ENCODE results near the gene LDAF1.

The LDAF1 gene

GRCh38 chr16:21179983-21180365 is 21.5 kb downstream of the LDAF1 start:
- no peak for DNase-seq (ENCODE audit: low read depth)
- H3K4me3 ChIP-seq (ENCODE audit: low read depth, low read length): no peak overlapping the region
- TF ChIP-seq, protein P1, sequence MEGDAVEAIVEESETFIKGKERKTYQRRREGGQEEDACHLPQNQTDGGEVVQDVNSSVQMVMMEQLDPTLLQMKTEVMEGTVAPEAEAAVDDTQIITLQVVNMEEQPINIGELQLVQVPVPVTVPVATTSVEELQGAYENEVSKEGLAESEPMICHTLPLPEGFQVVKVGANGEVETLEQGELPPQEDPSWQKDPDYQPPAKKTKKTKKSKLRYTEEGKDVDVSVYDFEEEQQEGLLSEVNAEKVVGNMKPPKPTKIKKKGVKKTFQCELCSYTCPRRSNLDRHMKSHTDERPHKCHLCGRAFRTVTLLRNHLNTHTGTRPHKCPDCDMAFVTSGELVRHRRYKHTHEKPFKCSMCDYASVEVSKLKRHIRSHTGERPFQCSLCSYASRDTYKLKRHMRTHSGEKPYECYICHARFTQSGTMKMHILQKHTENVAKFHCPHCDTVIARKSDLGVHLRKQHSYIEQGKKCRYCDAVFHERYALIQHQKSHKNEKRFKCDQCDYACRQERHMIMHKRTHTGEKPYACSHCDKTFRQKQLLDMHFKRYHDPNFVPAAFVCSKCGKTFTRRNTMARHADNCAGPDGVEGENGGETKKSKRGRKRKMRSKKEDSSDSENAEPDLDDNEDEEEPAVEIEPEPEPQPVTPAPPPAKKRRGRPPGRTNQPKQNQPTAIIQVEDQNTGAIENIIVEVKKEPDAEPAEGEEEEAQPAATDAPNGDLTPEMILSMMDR (IDR thresholded peaks at IDR 0.05; ENCODE audit: low read depth, low read length): no peak
- TF ChIP-seq POLR2A (IDR thresholded peaks at IDR 0.05; ENCODE audit: extremely low read depth, insufficient read length) (no peak), MYC (IDR thresholded peaks at IDR 0.05; ENCODE audit: low read depth, low read length) (no peak)

DNA sequence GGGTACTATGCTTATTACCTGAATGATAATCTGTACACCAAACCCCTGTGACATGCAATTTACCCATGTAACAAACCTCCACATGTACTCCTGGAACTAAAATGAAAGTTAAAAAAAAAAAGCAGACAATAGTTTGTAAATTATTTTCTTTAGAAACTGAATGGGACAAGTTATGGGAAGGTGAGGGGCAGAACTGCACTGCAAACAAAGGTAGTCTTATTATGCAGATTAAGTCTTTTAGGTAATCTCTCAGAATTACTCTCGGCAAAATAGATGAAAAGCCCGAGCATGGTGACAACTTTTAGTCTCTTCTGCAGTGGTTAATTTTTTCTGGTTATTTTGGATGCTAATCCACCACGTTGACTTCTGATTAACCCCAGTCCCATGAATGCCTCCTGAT is 25.5 kb downstream of the LDAF1 start:
- no peak overlapping the region for H3K4me3 ChIP-seq (ENCODE audit: low read depth, low read length)
- no peak for DNase-seq (ENCODE audit: low read depth)
- TF ChIP-seq, protein P1 (IDR thresholded peaks at IDR 0.05; ENCODE audit: low read depth, low read length): no peak
- no peak for TF ChIP-seq MYC (IDR thresholded peaks at IDR 0.05; ENCODE audit: low read depth, low read length)
- TF ChIP-seq MAX (IDR thresholded peaks at IDR 0.05; ENCODE audit: low read depth, low read length): no peak
- no peak for TF ChIP-seq POLR2A (IDR thresholded peaks at IDR 0.05; ENCODE audit: extremely low read depth, insufficient read length)

DNA sequence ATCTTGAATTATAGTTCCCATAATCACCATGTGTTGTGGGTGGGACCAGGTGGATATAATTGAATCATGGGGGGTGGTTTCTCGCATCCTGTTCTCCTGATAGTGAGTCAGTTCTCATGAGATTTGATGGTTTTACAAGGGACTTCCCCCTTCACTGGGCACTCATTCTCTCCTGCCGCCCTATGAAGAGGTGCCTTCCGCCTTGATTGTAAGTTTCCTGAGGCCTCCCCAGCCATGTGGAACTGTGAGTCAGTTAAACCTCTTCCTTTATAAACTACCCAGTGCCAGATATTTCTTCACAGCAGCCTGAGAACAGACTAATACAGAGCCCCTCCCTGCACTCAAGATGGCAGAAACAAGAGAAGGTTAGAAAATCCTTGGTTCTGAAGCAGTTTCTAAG is 26.4 kb downstream of the LDAF1 start:
- DNase-seq (ENCODE audit: low read depth): peak; percentile 60
- H3K4me3 ChIP-seq (ENCODE audit: low read depth, low read length): no peak overlapping the region
- TF ChIP-seq, protein P1 (IDR thresholded peaks at IDR 0.05; ENCODE audit: low read depth, low read length): no peak
- TF ChIP-seq MYC (IDR thresholded peaks at IDR 0.05; ENCODE audit: low read depth, low read length) (no peak), MAX (IDR thresholded peaks at IDR 0.05; ENCODE audit: low read depth, low read length) (no peak), POLR2A (IDR thresholded peaks at IDR 0.05; ENCODE audit: extremely low read depth, insufficient read length) (no peak)

GRCh38 chr16:21185659-21186325 is 27.3 kb downstream of the LDAF1 start:
- no peak overlapping the region for H3K4me3 ChIP-seq (ENCODE audit: low read depth, low read length)
- no peak for DNase-seq (ENCODE audit: low read depth)
- TF ChIP-seq MYC (IDR thresholded peaks at IDR 0.05; ENCODE audit: low read depth, low read length) (no peak), POLR2A (IDR thresholded peaks at IDR 0.05; ENCODE audit: extremely low read depth, insufficient read length) (no peak), MAX (IDR thresholded peaks at IDR 0.05; ENCODE audit: low read depth, low read length) (no peak)
- TF ChIP-seq, protein P1 (IDR thresholded peaks at IDR 0.05; ENCODE audit: low read depth, low read length): no peak

- H3K4me3 ChIP-seq (ENCODE audit: low read depth, low read length): no peak overlapping the region
- DNase-seq (ENCODE audit: low read depth): no peak
- TF ChIP-seq MAX (IDR thresholded peaks at IDR 0.05; ENCODE audit: low read depth, low read length) (no peak), MYC (IDR thresholded peaks at IDR 0.05; ENCODE audit: low read depth, low read length) (no peak)
Measured at GRCh38 chr16:21186326-21186691, 27.8 kb downstream of the LDAF1 start.

- TF ChIP-seq MAX (IDR thresholded peaks at IDR 0.05; ENCODE audit: low read depth, low read length) (no peak), MYC (IDR thresholded peaks at IDR 0.05; ENCODE audit: low read depth, low read length) (no peak), POLR2A (IDR thresholded peaks at IDR 0.05; ENCODE audit: extremely low read depth, insufficient read length) (no peak)
- TF ChIP-seq, protein P1 (IDR thresholded peaks at IDR 0.05; ENCODE audit: low read depth, low read length): no peak
- no peak for DNase-seq (ENCODE audit: low read depth)
- H3K4me3 ChIP-seq (ENCODE audit: low read depth, low read length): no peak overlapping the region
Measured at GRCh38 chr16:21189311-21189710, 30.8 kb downstream of the LDAF1 start.
